NCI-H526 (cell line): ENCODE measurements around the gene FAM118B.

ENCODE experiments used
- DNase-seq, 2 experiments: peaks; one replicate each; lab custom pipeline; 2025; lab: John Stamatoyannopoulos, UW

Gene FAM118B

DNA sequence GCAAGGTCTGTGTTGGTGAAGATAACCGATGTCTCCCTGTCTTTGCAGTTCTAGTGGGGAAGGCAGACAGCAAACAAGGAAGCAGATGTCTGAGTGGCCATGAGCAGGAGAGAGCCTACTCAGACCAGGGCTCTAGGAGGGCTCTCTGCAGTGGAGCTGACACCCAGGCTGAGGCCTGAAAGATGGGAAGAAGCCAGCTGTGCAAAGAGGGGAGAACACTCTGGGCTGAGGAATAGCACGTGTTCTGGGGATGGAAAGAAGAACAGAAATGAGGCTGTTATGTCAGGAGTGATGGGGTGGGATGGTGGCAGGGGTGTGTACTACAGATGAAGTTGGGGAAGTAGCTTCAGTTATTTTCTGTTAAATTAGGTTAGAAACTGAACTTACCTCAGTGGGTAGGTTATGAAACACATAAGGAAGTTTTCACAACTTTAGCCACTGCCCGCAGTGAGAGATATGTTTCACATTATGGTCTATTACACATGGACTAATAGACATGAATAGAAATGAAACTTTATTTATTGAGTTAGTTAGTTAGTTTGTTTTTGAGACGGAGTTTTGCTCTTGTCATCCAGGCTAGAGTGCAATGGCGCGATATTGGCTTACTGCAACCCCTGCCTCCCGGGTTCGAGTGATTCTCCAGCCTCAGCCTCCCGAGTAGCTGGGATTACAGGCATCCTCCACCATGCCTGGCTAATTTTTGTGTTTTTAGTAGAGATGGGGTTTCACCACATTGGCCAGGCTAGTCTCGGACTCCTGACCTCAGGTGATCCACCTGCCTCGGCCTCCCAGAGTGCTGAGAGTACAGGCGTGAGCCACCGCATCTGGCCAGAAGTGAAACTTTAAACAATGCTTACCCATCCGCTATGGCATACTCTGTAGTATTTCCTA, 100.1 kb downstream of the FAM118B start:
- no peak for DNase-seq
